C4-2B (cell line): ENCODE results near the gene RBFOX1.

Experiments used
- ZFX ChIP-seq: fragments of 450-650 bp; IDR thresholded peaks from 2 replicates; pipeline ENCODE4 v1.6.1; 2017
- TF ChIP-seq, protein P1 (sequence below): fragments of 450-650 bp; conservative IDR thresholded peaks from 2 replicates; pipeline ENCODE4 v1.5.1; 2017; ENCODE audit warnings: mild to moderate bottlenecking

DNA sequence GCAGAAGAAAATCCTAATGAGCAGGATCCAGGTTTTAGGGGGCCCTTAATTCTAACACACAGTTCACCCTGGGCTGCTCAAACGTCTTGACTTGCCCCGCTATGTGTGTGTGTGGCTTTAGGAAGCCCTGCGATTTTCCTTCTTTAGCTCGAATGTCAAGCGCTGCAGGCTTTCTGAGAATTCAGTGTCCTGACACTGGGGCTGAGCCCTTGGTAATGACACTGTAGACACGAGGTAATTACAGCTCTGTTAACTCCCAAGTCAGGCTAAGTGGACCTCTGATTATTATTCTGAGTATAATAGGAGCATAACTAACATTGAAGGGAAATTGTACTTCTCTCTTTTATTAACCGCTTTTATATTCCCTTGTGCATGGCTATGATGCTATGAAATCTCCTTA, 202.1 kb downstream of the RBFOX1 start:
- TF ChIP-seq, protein P1, sequence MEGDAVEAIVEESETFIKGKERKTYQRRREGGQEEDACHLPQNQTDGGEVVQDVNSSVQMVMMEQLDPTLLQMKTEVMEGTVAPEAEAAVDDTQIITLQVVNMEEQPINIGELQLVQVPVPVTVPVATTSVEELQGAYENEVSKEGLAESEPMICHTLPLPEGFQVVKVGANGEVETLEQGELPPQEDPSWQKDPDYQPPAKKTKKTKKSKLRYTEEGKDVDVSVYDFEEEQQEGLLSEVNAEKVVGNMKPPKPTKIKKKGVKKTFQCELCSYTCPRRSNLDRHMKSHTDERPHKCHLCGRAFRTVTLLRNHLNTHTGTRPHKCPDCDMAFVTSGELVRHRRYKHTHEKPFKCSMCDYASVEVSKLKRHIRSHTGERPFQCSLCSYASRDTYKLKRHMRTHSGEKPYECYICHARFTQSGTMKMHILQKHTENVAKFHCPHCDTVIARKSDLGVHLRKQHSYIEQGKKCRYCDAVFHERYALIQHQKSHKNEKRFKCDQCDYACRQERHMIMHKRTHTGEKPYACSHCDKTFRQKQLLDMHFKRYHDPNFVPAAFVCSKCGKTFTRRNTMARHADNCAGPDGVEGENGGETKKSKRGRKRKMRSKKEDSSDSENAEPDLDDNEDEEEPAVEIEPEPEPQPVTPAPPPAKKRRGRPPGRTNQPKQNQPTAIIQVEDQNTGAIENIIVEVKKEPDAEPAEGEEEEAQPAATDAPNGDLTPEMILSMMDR: no peak
- no peak for TF ChIP-seq ZFX
